Jurkat, Clone E6-1 (cell line): ENCODE data around the gene UBE2E2.

Experiments
- DNase-seq: peaks from one replicate; pipeline ENCODE4 v3.0.0-alpha.2; 2011; ENCODE audit warnings: low read depth, low spot score
- H3K4me3 ChIP-seq: 2 replicates; pipeline ENCODE4 v1.5.1; 2011; ENCODE audit warnings: mild to moderate bottlenecking, low read length, control low read depth, moderate library complexity

UBE2E2 gene

GRCh38 chr3:23542079-23542478 is 339.0 kb downstream of the UBE2E2 start:
- DNase-seq: no peak
- no peak overlapping the region for H3K4me3 ChIP-seq

- no peak for DNase-seq
- H3K4me3 ChIP-seq: no peak overlapping the region
These were observed 343.1 kb downstream of the UBE2E2 start for GRCh38 chr3:23546181-23546580.

GRCh38 chr3:23547905-23548650 is 345.0 kb downstream of the UBE2E2 start:
- no peak for DNase-seq
- no peak overlapping the region for H3K4me3 ChIP-seq

- no peak for DNase-seq
- H3K4me3 ChIP-seq: no peak overlapping the region
These were observed 345.6 kb downstream of the UBE2E2 start for GRCh38 chr3:23548706-23549105.

GRCh38 chr3:23549148-23549910 is 346.2 kb downstream of the UBE2E2 start:
- DNase-seq: no peak

GRCh38 chr3:23550402-23550801 is 347.3 kb downstream of the UBE2E2 start:
- H3K4me3 ChIP-seq: no peak overlapping the region
- no peak for DNase-seq

More at GRCh38 chr3:23549148-23549910, 346.2 kb downstream of the UBE2E2 start:
- no peak overlapping the region for H3K4me3 ChIP-seq

GRCh38 chr3:23552506-23552905 is 349.4 kb downstream of the UBE2E2 start:
- DNase-seq: no peak
- H3K4me3 ChIP-seq: no peak overlapping the region

GRCh38 chr3:23553353-23553752 is 350.2 kb downstream of the UBE2E2 start:
- no peak overlapping the region for H3K4me3 ChIP-seq
- DNase-seq: no peak

- DNase-seq: no peak
- H3K4me3 ChIP-seq: no peak overlapping the region
These were observed 362.1 kb downstream of the UBE2E2 start for GRCh38 chr3:23565041-23565775.

- H3K4me3 ChIP-seq: no peak overlapping the region
- DNase-seq: peak; percentile 8
These were observed 363.4 kb downstream of the UBE2E2 start for GRCh38 chr3:23566499-23566898.

GRCh38 chr3:23567917-23568316 is 364.8 kb downstream of the UBE2E2 start:
- no peak overlapping the region for H3K4me3 ChIP-seq
- DNase-seq: no peak

GRCh38 chr3:23573827-23574226 is 370.7 kb downstream of the UBE2E2 start:
- DNase-seq: no peak
- H3K4me3 ChIP-seq: no peak overlapping the region

GRCh38 chr3:23574822-23575315 is 371.7 kb downstream of the UBE2E2 start:
- H3K4me3 ChIP-seq: no peak overlapping the region
- DNase-seq: no peak

GRCh38 chr3:23575697-23576096 is 372.6 kb downstream of the UBE2E2 start:
- DNase-seq: no peak
- H3K4me3 ChIP-seq: no peak overlapping the region

- DNase-seq: no peak
- no peak overlapping the region for H3K4me3 ChIP-seq
These were observed 373.3 kb downstream of the UBE2E2 start for GRCh38 chr3:23576379-23576959.

- no peak for DNase-seq
- no peak overlapping the region for H3K4me3 ChIP-seq
These were observed 377.1 kb downstream of the UBE2E2 start for GRCh38 chr3:23580096-23580713.

- H3K4me3 ChIP-seq: no peak overlapping the region
- DNase-seq: no peak
These were observed 381.0 kb downstream of the UBE2E2 start for GRCh38 chr3:23583980-23584740.

GRCh38 chr3:23587513-23587912 is 384.4 kb downstream of the UBE2E2 start:
- no peak overlapping the region for H3K4me3 ChIP-seq
- no peak for DNase-seq
